Measurements from ENCODE around the gene WDFY2. TPM values are rescaled to one million over a fixed set of nuclear protein-coding genes. Genes with fewer than 3 reads are reported as not detected.

WDFY2 gene
- total and polyA plus RNA-seq, 4 donors = 2.5 to 24.4 (median 11.2) TPM

Small RNA genes lying within 50 kb of the gene (microRNA-seq; reads per million reads assigned to microRNA genes)
- gene MIR4703 = 0 reads per million in 2 donors

Other genes with a start within 250 kb of the WDFY2 start
- not detected for gene SERPINE3, start 244.8 kb upstream of the WDFY2 start, total RNA-seq
- gene SERPINE3, start 244.8 kb upstream of the WDFY2 start, polyA plus RNA-seq = not detected
- gene INTS6, start 131.4 kb upstream of the WDFY2 start, total RNA-seq = 10 to 100 TPM; 38.1 to 51.6 TPM
- gene INTS6, start 131.4 kb upstream of the WDFY2 start, polyA plus RNA-seq = 10 to 100 TPM in 1 of 2 donors, 1 to 10 TPM in 1; 9.8 to 12.2 TPM
- 10 to 100 TPM; 11.8 to 13.5 TPM for gene DHRS12, start 219.7 kb downstream of the WDFY2 start, total RNA-seq
- gene DHRS12, start 219.7 kb downstream of the WDFY2 start, polyA plus RNA-seq = 10 to 100 TPM; 15.4 to 23.5 TPM